Endothelial cell of umbilical vein (primary cell): Measurements from ENCODE around the gene MIB1. TPM values are rescaled to one million over a fixed set of nuclear protein-coding genes. Genes with fewer than 3 reads are reported as not detected.

Experiments
- BruUV-seq: library from RNA; stranded (reverse); fragments of 400-500 nt; replicated peaks from 2 replicates; lab custom pipeline; 2021; lab: Mats Ljungman, UMichigan
- CTCF ChIA-PET: fragments of 300-600, 350-600 bp; sonication (Branson Sonifier 250); formaldehyde crosslinking; loops from one replicate; lab custom pipeline; 2021; ENCODE audit warnings: antibody characterized with exemption, inconsistent platforms; lab: Charles Lee
- POLR2A ChIA-PET: fragments of 300-600, 350-600 bp; sonication (Branson Sonifier 250); formaldehyde crosslinking; loops from one replicate; lab custom pipeline; 2021; ENCODE audit warnings: antibody characterized with exemption, inconsistent platforms; lab: Charles Lee
- DNase-seq: peaks from one replicate; pipeline ENCODE4 v3.0.0-alpha.2; 2011; ENCODE audit warnings: low read depth, low spot score
- FAIRE-seq: peaks from 2 replicates; lab custom pipeline; 2011; peaks lifted over from hg19 to GRCh38; lab: Jason Lieb, UNC
- H2AFZ ChIP-seq: 2 replicates; pipeline ENCODE4 v1.6.0; 2012; ENCODE audit warnings: low read depth, low read length, control low read depth, inconsistent platforms
- H3K27ac ChIP-seq: 2 replicates; pipeline ENCODE4 v1.5.1; 2011; ENCODE audit warnings: low read depth, mild to moderate bottlenecking, control low read depth, low read length, moderate library complexity; ENCODE audit not compliant: insufficient read depth
- H3K27me3 ChIP-seq, 2 experiments: 2 replicates each; pipeline versions ENCODE4 v1.6.0 to v1.6.1; 2011; ENCODE audit warnings: low read length in 2 of 2, mixed read lengths in 1 of 2; ENCODE audit not compliant: control insufficient read depth in 2 of 2, insufficient read depth in 2 of 2
- H3K36me3 ChIP-seq, 2 experiments: 2 replicates in 1 of 2; 3 replicates in 1 of 2; pipeline ENCODE4 v1.5.1; 2011; ENCODE audit warnings: low read length in 2 of 2, mild to moderate bottlenecking in 1 of 2, moderate library complexity in 1 of 2; ENCODE audit not compliant: control insufficient read depth in 2 of 2, insufficient read depth in 2 of 2; ENCODE audit errors: extremely low read depth in 1 of 2
- H3K4me1 ChIP-seq: 3 replicates; pipeline ENCODE4 v1.5.1; 2011; ENCODE audit warnings: mild to moderate bottlenecking, low read length; ENCODE audit not compliant: control insufficient read depth, insufficient read depth; ENCODE audit errors: extremely low read depth
- H3K4me2 ChIP-seq: 2 replicates; pipeline ENCODE4 v1.6.1; 2011; ENCODE audit warnings: low read length, control low read depth, mixed read lengths; ENCODE audit not compliant: insufficient read depth
- H3K4me3 ChIP-seq, 3 experiments: fragments of 200-600 bp in 1 of 3; sonication (generic), shearing (Covaris generic) in 1 of 3; replicated peaks in 1 of 3; 2 replicates each; pipeline ENCODE4 v1.5.1; 2011 to 2016; ENCODE audit warnings: control low read depth in 3 of 3, low read length in 3 of 3, mild to moderate bottlenecking in 2 of 3, inconsistent platforms in 1 of 3, low read depth in 1 of 3, moderate library complexity in 1 of 3; ENCODE audit not compliant: insufficient read depth in 1 of 3
- H3K79me2 ChIP-seq: 2 replicates; pipeline ENCODE4 v1.6.0; 2012; ENCODE audit warnings: low read length, inconsistent platforms; ENCODE audit not compliant: control insufficient read depth, insufficient read depth
- H3K9ac ChIP-seq: replicated peaks from 2 replicates; pipeline ENCODE3; 2011; ENCODE audit warnings: low read length, control low read depth; ENCODE audit not compliant: insufficient read depth; ENCODE audit errors: extremely low read depth
- H3K9me1 ChIP-seq: replicated peaks from 3 replicates; pipeline ENCODE4 v1.6.0; 2011; ENCODE audit warnings: mild to moderate bottlenecking, low read length; ENCODE audit not compliant: control insufficient read depth, insufficient read depth; ENCODE audit errors: extremely low read depth
- H3K9me3 ChIP-seq: replicated peaks from 2 replicates; pipeline ENCODE4 v1.5.1; 2012; ENCODE audit warnings: low read length, inconsistent platforms; ENCODE audit not compliant: control insufficient read depth, insufficient read depth
- H4K20me1 ChIP-seq: replicated peaks from 2 replicates; pipeline ENCODE3; 2011; ENCODE audit warnings: mild to moderate bottlenecking, low read length; ENCODE audit not compliant: control insufficient read depth, insufficient read depth; ENCODE audit errors: extremely low read depth
- CTCF ChIP-seq, 2 donors: IDR thresholded peaks; 1 replicate in 1 of 2; 2 replicates in 1 of 2; pipeline ENCODE4 v1.5.1; 2011; ENCODE audit warnings: low read length in 2 of 2, mild to moderate bottlenecking in 2 of 2, moderate library complexity in 2 of 2, control low read depth in 1 of 2, inconsistent platforms in 1 of 2, low read depth in 1 of 2; ENCODE audit not compliant: insufficient read depth in 1 of 2; ENCODE audit errors: extremely low read depth in 1 of 2
- EZH2 ChIP-seq: IDR thresholded peaks from 2 replicates; pipeline ENCODE4 v1.6.1; 2012; ENCODE audit warnings: borderline replicate concordance, low read depth, mild to moderate bottlenecking, moderate library complexity, low read length, inconsistent platforms; ENCODE audit not compliant: severe bottlenecking
- FOS ChIP-seq: IDR thresholded peaks from 2 replicates; pipeline ENCODE4 v1.6.1; 2011; ENCODE audit warnings: mild to moderate bottlenecking, low read length, moderate library complexity, borderline replicate concordance; ENCODE audit not compliant: insufficient read depth
- GATA2 ChIP-seq: IDR thresholded peaks from 2 replicates; pipeline ENCODE4 v1.7.0; 2011; ENCODE audit warnings: low read depth, mild to moderate bottlenecking, moderate library complexity, mixed read lengths, low read length; ENCODE audit not compliant: insufficient read length, insufficient read depth
- JUN ChIP-seq: IDR thresholded peaks from 2 replicates; pipeline ENCODE4 v1.6.1; 2011; ENCODE audit warnings: borderline replicate concordance, low read depth; ENCODE audit not compliant: insufficient read length, insufficient read depth
- MAX ChIP-seq: IDR thresholded peaks from 2 replicates; pipeline ENCODE4 v1.6.1; 2011; ENCODE audit not compliant: insufficient read depth, insufficient read length
- MYC ChIP-seq: IDR thresholded peaks from one replicate; pipeline ENCODE4 v1.6.1; 2011; ENCODE audit warnings: mild to moderate bottlenecking, low read depth, low read length
- POLR2A ChIP-seq: IDR thresholded peaks from 2 replicates; pipeline ENCODE4 v1.6.1; 2012; ENCODE audit warnings: low read depth, mild to moderate bottlenecking, control low read depth, low read length
- POLR2AphosphoS5 ChIP-seq: IDR thresholded peaks from 2 replicates; pipeline ENCODE4 v1.6.1; 2012; ENCODE audit warnings: low read depth, mild to moderate bottlenecking, control low read depth, low read length, moderate library complexity; ENCODE audit not compliant: insufficient read depth
- dilution Hi-C: fragments of 300-500 bp; cut with MboI; formaldehyde crosslinking; loops from one replicate; pipeline ENCODE4 v1.15.0; 2019; ENCODE audit warnings: low sequenced_read_pairs; ENCODE audit not compliant: extremely low pct_ligation_motif_present
- intact Hi-C: fragments of 100-400 bp; cut with micrococcal nuclease; formaldehyde crosslinking; loops from one replicate; pipeline ENCODE4 v1.10.0; 2022
- polyA plus RNA-seq, 4 experiments: library from polyadenylated mRNA; depleted of rRNA in 3 of 4; stranded (reverse) in 3 of 4; unstranded in 1 of 4; fragments of >200 nt; gene quantifications; 2 replicates each; pipeline versions ENCODE4 v1.2.1 to v1.2.3, GENCODE V29; 2011 to 2012; ENCODE audit warnings: missing spikeins in 1 of 4
- total RNA-seq: library from RNA; stranded (reverse); gene quantifications from 2 replicates; pipeline ENCODE4 v1.2.3, GENCODE V29; 2021

MIB1 gene
- total and polyA plus RNA-seq, 2 donors (not counting 3 experiments of a cell fraction or from before 2014, with no cell fraction given): 6.3 to 37.5 TPM

DNA sequence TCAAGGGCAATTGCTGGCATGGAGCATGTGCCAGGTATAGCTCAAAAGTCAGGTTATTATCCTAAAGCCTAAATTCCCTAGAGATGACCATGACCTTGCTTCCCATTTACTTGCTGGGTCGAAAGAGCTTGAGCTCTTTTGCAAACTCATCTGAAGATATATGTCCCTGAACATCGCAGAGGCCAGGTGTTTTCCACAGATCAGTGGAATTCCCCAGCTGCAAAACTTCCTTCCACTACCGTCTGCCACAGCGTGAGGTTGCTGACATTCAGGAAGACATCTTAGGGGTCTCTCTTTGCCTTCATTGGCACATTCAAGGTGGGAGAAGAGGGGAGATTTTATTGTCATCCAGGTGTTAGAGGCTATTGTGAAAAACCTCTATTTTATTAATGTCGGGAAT, 171.0 kb downstream of the MIB1 start:
- no peak for TF ChIP-seq MYC
- no peak for TF ChIP-seq FOS
- TF ChIP-seq CTCF (IDR thresholded peaks at IDR 0.05; ENCODE audit: extremely low read depth in 1 of 2, insufficient read depth in 1 of 2, low read depth in 1 of 2, low read length in 2 of 2): no peak
- TF ChIP-seq MAX: no peak
- TF ChIP-seq POLR2A: no peak
- TF ChIP-seq JUN: no peak
- no peak for TF ChIP-seq GATA2
- TF ChIP-seq EZH2: no peak
- TF ChIP-seq POLR2AphosphoS5: no peak
- Histone ChIP-seq H3K4me1 (no peaks in the 10 kb centered on the region), H3K4me2 (no peak overlapping the region), H3K9me3 (no peaks in the 10 kb centered on the region), H3K4me3 (no peak overlapping the region), H3K9ac (no peak overlapping the region), H3K36me3 (no peaks in the 10 kb centered on the region), H3K9me1 (no peaks in the 10 kb centered on the region), H3K27me3 (peaks cover 4 to 6% of the 10 kb centered on the region in 2 experiments), H4K20me1 (no peaks in the 10 kb centered on the region), H3K79me2 (no peaks in the 10 kb centered on the region), H2AFZ (no peak overlapping the region), H3K27ac (no peak overlapping the region)
- DNase-seq (no peak), FAIRE-seq (no peak)
- ChIA-PET CTCF (interaction anchor here (0.6 to 10.2 kb wide), 5 partner anchors 13 to 651 kb away, joined by 3 to 148 read pairs (median 4); no protein-coding TSS in a partner anchor), POLR2A (interaction anchor here (0.6 kb wide), 1 partner anchor 40 kb away, joined by 3 read pairs; no protein-coding TSS in a partner anchor)
- dilution Hi-C loops (no loop called here), intact Hi-C loops (no loop called here)
- no TSS peak for BruUV-seq
